ENCODE results near the gene TTYH3. TPM values are rescaled to one million over a fixed set of nuclear protein-coding genes. Genes with fewer than 3 reads are reported as not detected.

The TTYH3 gene
- polyA plus RNA-seq, 1 donor (not counting 4 experiments of a cell fraction or from before 2014, with no cell fraction given) = 8.5 TPM

DNA sequence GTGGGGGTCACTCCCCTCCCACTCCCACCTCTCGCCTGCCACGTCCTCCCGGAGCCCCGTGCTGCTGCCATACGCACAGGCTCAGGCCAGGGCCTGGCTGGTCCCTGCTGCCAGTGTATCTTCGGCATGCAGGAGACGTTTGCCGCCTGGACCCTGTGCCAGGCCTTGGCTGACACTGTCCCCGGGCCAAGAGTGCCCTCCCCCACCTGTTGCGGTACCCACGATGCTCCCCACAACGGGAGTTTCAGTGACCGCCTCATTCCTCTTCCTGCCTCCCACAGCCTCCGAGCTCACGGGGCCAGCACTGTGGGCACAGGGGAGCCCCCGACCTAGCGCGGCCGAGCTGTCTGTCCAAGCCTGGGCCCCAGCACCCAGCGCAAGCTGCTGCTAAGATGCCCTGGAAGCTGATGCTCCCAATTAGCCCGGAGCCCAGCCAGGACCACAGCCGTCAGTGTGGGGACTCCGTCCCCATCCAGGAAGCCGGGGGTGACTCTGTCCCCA, 7.4 kb downstream of the TTYH3 start:
- H3K36me3 ChIP-seq (ENCODE audit: control insufficient read depth in 2 of 2, extremely low read depth in 1 of 2, insufficient read depth in 2 of 2, low read length in 2 of 2) = peaks cover 2 to 3% of the 10 kb centered on the region in 2 experiments
- H3K4me2 ChIP-seq (ENCODE audit: control insufficient read depth, extremely low read depth, insufficient read depth, low read depth, low read length) = no peak overlapping the region
- dilution Hi-C loops (cut with MboI; ENCODE audit: extremely low pct_ligation_motif_present, low sequenced_read_pairs) = no loop called here
- peaks cover 13% of the 10 kb centered on the region for H4K20me1 ChIP-seq (ENCODE audit: control insufficient read depth, extremely low read depth, insufficient read depth, low read length)
- peaks cover 5% of the 10 kb centered on the region for H3K9me1 ChIP-seq (ENCODE audit: control insufficient read depth, extremely low read depth, insufficient read depth, low read length)
- H3K27me3 ChIP-seq (ENCODE audit: control insufficient read depth, extremely low read depth, insufficient read depth, low read length) = no peaks in the 10 kb centered on the region
- TF ChIP-seq EZH2 (IDR thresholded peaks at IDR 0.05; ENCODE audit: low read length) = no peak
- TF ChIP-seq, protein P1, sequence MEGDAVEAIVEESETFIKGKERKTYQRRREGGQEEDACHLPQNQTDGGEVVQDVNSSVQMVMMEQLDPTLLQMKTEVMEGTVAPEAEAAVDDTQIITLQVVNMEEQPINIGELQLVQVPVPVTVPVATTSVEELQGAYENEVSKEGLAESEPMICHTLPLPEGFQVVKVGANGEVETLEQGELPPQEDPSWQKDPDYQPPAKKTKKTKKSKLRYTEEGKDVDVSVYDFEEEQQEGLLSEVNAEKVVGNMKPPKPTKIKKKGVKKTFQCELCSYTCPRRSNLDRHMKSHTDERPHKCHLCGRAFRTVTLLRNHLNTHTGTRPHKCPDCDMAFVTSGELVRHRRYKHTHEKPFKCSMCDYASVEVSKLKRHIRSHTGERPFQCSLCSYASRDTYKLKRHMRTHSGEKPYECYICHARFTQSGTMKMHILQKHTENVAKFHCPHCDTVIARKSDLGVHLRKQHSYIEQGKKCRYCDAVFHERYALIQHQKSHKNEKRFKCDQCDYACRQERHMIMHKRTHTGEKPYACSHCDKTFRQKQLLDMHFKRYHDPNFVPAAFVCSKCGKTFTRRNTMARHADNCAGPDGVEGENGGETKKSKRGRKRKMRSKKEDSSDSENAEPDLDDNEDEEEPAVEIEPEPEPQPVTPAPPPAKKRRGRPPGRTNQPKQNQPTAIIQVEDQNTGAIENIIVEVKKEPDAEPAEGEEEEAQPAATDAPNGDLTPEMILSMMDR (optimal IDR thresholded peaks at IDR 0.05 in 1 of 3, IDR thresholded peaks at IDR 0.05 in 1 of 3, conservative IDR thresholded peaks at IDR 0.05 in 1 of 3; ENCODE audit: extremely low read depth in 1 of 3, insufficient read depth in 2 of 3, low read length in 3 of 3) = no peak
- no peak overlapping the region for H3K27ac ChIP-seq (ENCODE audit: control insufficient read depth, insufficient read depth, low read length)
- no peak for FAIRE-seq
- peaks cover 67% of the 10 kb centered on the region for H3K79me2 ChIP-seq (ENCODE audit: control insufficient read depth, insufficient read depth, low read length)
- H3K4me1 ChIP-seq (ENCODE audit: control insufficient read depth, extremely low read depth, insufficient read depth, low read length) = peaks cover 15% of the 10 kb centered on the region
- no peak overlapping the region for H3K9ac ChIP-seq (ENCODE audit: control insufficient read depth, extremely low read depth, insufficient read depth, low read length)
- no peak overlapping the region for H2AFZ ChIP-seq (ENCODE audit: control insufficient read depth, low read length)
- DNase-seq (ENCODE audit: low read depth, low spot score) = no peak
- H3K4me3 ChIP-seq (ENCODE audit: control insufficient read depth in 2 of 3, extremely low read depth in 1 of 3, insufficient read depth in 2 of 3, low read depth in 1 of 3, low read length in 3 of 3) = no peak overlapping the region
- no peaks in the 10 kb centered on the region for H3K9me3 ChIP-seq (ENCODE audit: control insufficient read depth, low read depth, low read length)

GRCh38 chr7:2639695-2640481, 8.1 kb downstream of the TTYH3 start:
- Histone ChIP-seq H3K9me1 (ENCODE audit: control insufficient read depth, extremely low read depth, insufficient read depth, low read length) (peaks cover 4% of the 10 kb centered on the region), H2AFZ (ENCODE audit: control insufficient read depth, low read length) (no peak overlapping the region), H3K4me3 (ENCODE audit: control insufficient read depth in 2 of 3, extremely low read depth in 1 of 3, insufficient read depth in 2 of 3, low read depth in 1 of 3, low read length in 3 of 3) (no peak overlapping the region), H3K27ac (ENCODE audit: control insufficient read depth, insufficient read depth, low read length) (no peak overlapping the region), H3K9me3 (ENCODE audit: control insufficient read depth, low read depth, low read length) (no peaks in the 10 kb centered on the region), H3K4me2 (ENCODE audit: control insufficient read depth, extremely low read depth, insufficient read depth, low read depth, low read length) (no peak overlapping the region), H3K36me3 (ENCODE audit: control insufficient read depth in 2 of 2, extremely low read depth in 1 of 2, insufficient read depth in 2 of 2, low read length in 2 of 2) (peaks cover 2 to 3% of the 10 kb centered on the region in 2 experiments), H4K20me1 (ENCODE audit: control insufficient read depth, extremely low read depth, insufficient read depth, low read length) (peaks cover 13% of the 10 kb centered on the region), H3K79me2 (ENCODE audit: control insufficient read depth, insufficient read depth, low read length) (peaks cover 61% of the 10 kb centered on the region), H3K27me3 (ENCODE audit: control insufficient read depth, extremely low read depth, insufficient read depth, low read length) (no peaks in the 10 kb centered on the region), H3K4me1 (ENCODE audit: control insufficient read depth, extremely low read depth, insufficient read depth, low read length) (peaks cover 15% of the 10 kb centered on the region), H3K9ac (ENCODE audit: control insufficient read depth, extremely low read depth, insufficient read depth, low read length) (no peak overlapping the region)
- TF ChIP-seq EZH2 (IDR thresholded peaks at IDR 0.05; ENCODE audit: low read length) = no peak
- TF ChIP-seq, protein P1 (optimal IDR thresholded peaks at IDR 0.05 in 1 of 3, IDR thresholded peaks at IDR 0.05 in 1 of 3, conservative IDR thresholded peaks at IDR 0.05 in 1 of 3; ENCODE audit: extremely low read depth in 1 of 3, insufficient read depth in 2 of 3, low read length in 3 of 3) = no peak
- FAIRE-seq (no peak), DNase-seq (ENCODE audit: low read depth, low spot score) (no peak)
- dilution Hi-C loops (cut with MboI; ENCODE audit: extremely low pct_ligation_motif_present, low sequenced_read_pairs) = no loop called here
